WTC11 (cell line): ENCODE results near the gene WNK2.

Experiments
- ATF1 ChIP-seq: sonication (generic); formaldehyde crosslinking; IDR thresholded peaks from 2 replicates; pipeline ENCODE4 v1.8.1; 2023; ENCODE audit warnings: mild to moderate bottlenecking, moderate library complexity, missing genetic modification reagents
- OVOL2 ChIP-seq: fragments of 250-450 bp; sonication (Bioruptor Pico); IDR thresholded peaks from 2 replicates; pipeline ENCODE4 v1.9.0; 2021; ENCODE audit warnings: mild to moderate bottlenecking, borderline replicate concordance
- TEAD4 ChIP-seq: sonication (generic); formaldehyde crosslinking; IDR thresholded peaks from 2 replicates; pipeline ENCODE4 v1.8.0; 2022; ENCODE audit warnings: mild to moderate bottlenecking, missing genetic modification reagents
- TF ChIP-seq, protein P1 (sequence below): fragments of 200-600 bp; IDR thresholded peaks from 2 replicates; pipeline ENCODE4 v1.8.0; 2022; ENCODE audit warnings: antibody characterized with exemption

DNA sequence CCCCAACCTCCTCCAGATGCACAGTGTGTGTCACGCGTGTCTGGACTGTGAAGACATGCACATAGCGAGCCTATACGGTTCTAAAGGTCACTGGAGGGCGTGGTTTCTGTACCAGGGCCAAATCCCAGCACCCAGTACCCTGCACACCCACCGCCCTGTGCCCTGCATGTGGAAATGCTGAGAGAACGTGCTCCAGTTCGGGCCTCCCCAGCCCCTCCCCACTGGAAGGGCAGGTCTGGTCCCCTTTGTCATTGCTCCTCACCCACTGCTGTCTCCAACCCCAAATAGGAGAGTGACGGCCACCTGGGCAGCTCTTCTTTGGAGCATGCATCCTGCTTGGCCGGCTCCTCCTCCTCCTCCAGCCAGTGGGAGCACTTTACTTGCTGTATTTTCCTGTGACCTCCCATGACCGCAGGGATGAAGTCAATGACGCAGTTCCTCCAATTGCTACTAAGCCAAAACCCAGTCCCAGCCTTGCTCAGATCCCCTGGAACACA is 116.7 kb downstream of the WNK2 start:
- TF ChIP-seq ATF1 (no peak), OVOL2 (CRISPR knock-in tag) (no peak), TEAD4 (CRISPR knock-in tag) (no peak)
- TF ChIP-seq, protein P1, sequence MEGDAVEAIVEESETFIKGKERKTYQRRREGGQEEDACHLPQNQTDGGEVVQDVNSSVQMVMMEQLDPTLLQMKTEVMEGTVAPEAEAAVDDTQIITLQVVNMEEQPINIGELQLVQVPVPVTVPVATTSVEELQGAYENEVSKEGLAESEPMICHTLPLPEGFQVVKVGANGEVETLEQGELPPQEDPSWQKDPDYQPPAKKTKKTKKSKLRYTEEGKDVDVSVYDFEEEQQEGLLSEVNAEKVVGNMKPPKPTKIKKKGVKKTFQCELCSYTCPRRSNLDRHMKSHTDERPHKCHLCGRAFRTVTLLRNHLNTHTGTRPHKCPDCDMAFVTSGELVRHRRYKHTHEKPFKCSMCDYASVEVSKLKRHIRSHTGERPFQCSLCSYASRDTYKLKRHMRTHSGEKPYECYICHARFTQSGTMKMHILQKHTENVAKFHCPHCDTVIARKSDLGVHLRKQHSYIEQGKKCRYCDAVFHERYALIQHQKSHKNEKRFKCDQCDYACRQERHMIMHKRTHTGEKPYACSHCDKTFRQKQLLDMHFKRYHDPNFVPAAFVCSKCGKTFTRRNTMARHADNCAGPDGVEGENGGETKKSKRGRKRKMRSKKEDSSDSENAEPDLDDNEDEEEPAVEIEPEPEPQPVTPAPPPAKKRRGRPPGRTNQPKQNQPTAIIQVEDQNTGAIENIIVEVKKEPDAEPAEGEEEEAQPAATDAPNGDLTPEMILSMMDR, result no peak
